Mesenchymal stem cell (in vitro differentiated cells and primary cell): ENCODE data around the gene ATAD1.
A peak's percentile ranks its signal among the peaks of the same experiment; 100 is the strongest.

Experiments used
- DNase-seq: peaks from one replicate; pipeline ENCODE4 v3.0.0-alpha.2; 2013
- H2AFZ ChIP-seq: one replicate; pipeline ENCODE4 v1.6.1; 2013; ENCODE audit warnings: low read depth, mild to moderate bottlenecking, control low read depth, inconsistent platforms, low read length, moderate library complexity
- H2AK5ac ChIP-seq: 2 replicates; pipeline ENCODE4 v1.6.1; 2013; ENCODE audit warnings: low read length, moderate library complexity, mild to moderate bottlenecking, inconsistent platforms; ENCODE audit not compliant: severe bottlenecking
- H2BK120ac ChIP-seq: one replicate; pipeline ENCODE4 v1.6.1; 2013; ENCODE audit warnings: low read depth, mild to moderate bottlenecking, inconsistent platforms, low read length, moderate library complexity
- H2BK12ac ChIP-seq, 2 experiments: one replicate each; pipeline ENCODE4 v1.6.1; 2013; ENCODE audit warnings: inconsistent platforms in 2 of 2, low read length in 2 of 2, mild to moderate bottlenecking in 2 of 2, moderate library complexity in 2 of 2, control low read depth in 1 of 2
- H2BK15ac ChIP-seq: one replicate; pipeline ENCODE4 v1.6.1; 2013; ENCODE audit warnings: mild to moderate bottlenecking, low read depth, inconsistent platforms; ENCODE audit not compliant: poor library complexity, severe bottlenecking
- H2BK5ac ChIP-seq: 2 replicates; pipeline ENCODE4 v1.6.1; 2013; ENCODE audit warnings: low read depth, mild to moderate bottlenecking, low read length, control low read depth, inconsistent platforms; ENCODE audit not compliant: poor library complexity, severe bottlenecking
- H3K14ac ChIP-seq, 2 experiments: one replicate each; pipeline ENCODE4 v1.6.1; 2013; ENCODE audit warnings: inconsistent platforms in 2 of 2, low read length in 2 of 2, control low read depth in 1 of 2, mild to moderate bottlenecking in 1 of 2, moderate library complexity in 1 of 2
- H3K18ac ChIP-seq, 2 experiments: one replicate each; pipeline ENCODE4 v1.6.1; 2013; ENCODE audit warnings: inconsistent platforms in 2 of 2, low read length in 2 of 2, control low read depth in 1 of 2, low read depth in 1 of 2, mild to moderate bottlenecking in 1 of 2
- H3K23ac ChIP-seq, 2 experiments: one replicate each; pipeline ENCODE4 v1.6.1; 2013; ENCODE audit warnings: inconsistent platforms in 2 of 2, low read length in 2 of 2, mild to moderate bottlenecking in 2 of 2, moderate library complexity in 2 of 2, control low read depth in 1 of 2
- H3K27ac ChIP-seq: 2 replicates; pipeline ENCODE4 v1.5.1; 2013; ENCODE audit warnings: mild to moderate bottlenecking, moderate library complexity, low read length, control low read depth, inconsistent platforms; ENCODE audit not compliant: poor library complexity, severe bottlenecking
- H3K27me3 ChIP-seq, 2 experiments: 2 replicates each; pipeline versions ENCODE4 v1.6.1 to v1.7.0; 2013; ENCODE audit warnings: low read length in 2 of 2, mild to moderate bottlenecking in 2 of 2, moderate library complexity in 2 of 2, control low read depth in 1 of 2, inconsistent platforms in 1 of 2; ENCODE audit not compliant: control insufficient read depth in 1 of 2, insufficient read depth in 1 of 2
- H3K36me3 ChIP-seq, 2 experiments: 2 replicates each; pipeline versions ENCODE4 v1.6.1 to v1.7.0; 2013; ENCODE audit warnings: low read length in 2 of 2, control low read depth in 1 of 2, inconsistent platforms in 1 of 2, low read depth in 1 of 2, mild to moderate bottlenecking in 1 of 2; ENCODE audit not compliant: insufficient read depth in 2 of 2, control insufficient read depth in 1 of 2
- H3K4ac ChIP-seq, 2 experiments: one replicate each; pipeline ENCODE4 v1.6.1; 2013; ENCODE audit warnings: inconsistent platforms in 2 of 2, low read length in 2 of 2, mild to moderate bottlenecking in 2 of 2, moderate library complexity in 2 of 2, control low read depth in 1 of 2, low read depth in 1 of 2
- H3K4me1 ChIP-seq: 2 replicates; pipeline ENCODE4 v1.6.1; 2013; ENCODE audit warnings: low read depth, low read length, control low read depth; ENCODE audit not compliant: control insufficient read depth, insufficient read depth
- H3K4me2 ChIP-seq: 2 replicates; pipeline ENCODE4 v1.6.1; 2013; ENCODE audit warnings: low read length, mild to moderate bottlenecking, inconsistent platforms; ENCODE audit not compliant: poor library complexity, severe bottlenecking
- H3K4me3 ChIP-seq, 2 experiments: 2 replicates each; pipeline versions ENCODE4 v1.5.1 to v1.7.0; 2013; ENCODE audit warnings: low read length in 2 of 2, mild to moderate bottlenecking in 2 of 2, control low read depth in 1 of 2, low read depth in 1 of 2; ENCODE audit not compliant: insufficient read depth in 1 of 2
- H3K79me1 ChIP-seq: replicated peaks from 2 replicates; pipeline ENCODE4 v1.6.1; 2013; ENCODE audit warnings: mild to moderate bottlenecking, control low read depth, low read length, inconsistent platforms; ENCODE audit not compliant: poor library complexity, severe bottlenecking
- H3K9ac ChIP-seq: 2 replicates; pipeline ENCODE4 v1.7.0; 2013; ENCODE audit warnings: mild to moderate bottlenecking, low read length, moderate library complexity
- H3K9me3 ChIP-seq: 2 replicates; pipeline ENCODE4 v1.7.0; 2013; ENCODE audit warnings: mild to moderate bottlenecking, low read length; ENCODE audit not compliant: control insufficient read depth
- H4K8ac ChIP-seq: one replicate; pipeline ENCODE4 v1.6.1; 2013; ENCODE audit warnings: inconsistent platforms, mild to moderate bottlenecking, low read length, moderate library complexity
- H4K91ac ChIP-seq: one replicate; pipeline ENCODE4 v1.6.1; 2013; ENCODE audit warnings: mild to moderate bottlenecking, low read length, inconsistent platforms
- WGBS: methylation state at CpG from one replicate; pipeline ENCODE4 v1.1.7; 2013; ENCODE audit warnings: mixed read lengths; 5-methylcytosine and 5-hydroxymethylcytosine counted together

ATAD1 gene

GRCh38 chr10:87767253-87767652, 50.8 kb downstream of the ATAD1 start:
- Histone ChIP-seq H3K27ac (peak overlapping the region; percentile 51), H2BK12ac (no peak overlapping the region), H2BK15ac (no peak overlapping the region), H3K36me3 (peaks cover 10 to 57% of the 10 kb centered on the region in 2 experiments), H3K9ac (no peak overlapping the region), H3K27me3 (no peaks in the 10 kb centered on the region), H3K4me1 (peaks cover 10% of the 10 kb centered on the region), H4K91ac (peak overlapping the region; percentile 39), H3K14ac (no peak overlapping the region), H3K18ac (no peak overlapping the region), H3K79me1 (peaks cover 18% of the 10 kb centered on the region), H4K8ac (no peak overlapping the region), H2AK5ac (no peak overlapping the region), H2BK120ac (no peak overlapping the region), H2AFZ (no peak overlapping the region), H3K4me2 (no peak overlapping the region), H3K4ac (no peak overlapping the region), H3K4me3 (no peak overlapping the region), H3K23ac (no peak overlapping the region), H3K9me3 (peaks cover 8% of the 10 kb centered on the region), H2BK5ac (no peak overlapping the region)
- 84% methylated on average over 4 of the region's 5 CpGs for WGBS
- DNase-seq: no peak

- no peak overlapping the region for H2BK120ac ChIP-seq
- no peak overlapping the region for H3K18ac ChIP-seq
- no peak overlapping the region for H3K27ac ChIP-seq
- H3K9ac ChIP-seq: no peak overlapping the region
- H3K9me3 ChIP-seq: peaks cover 8% of the 10 kb centered on the region
- no peak overlapping the region for H4K91ac ChIP-seq
- H3K4me3 ChIP-seq: no peak overlapping the region
- no peak overlapping the region for H2BK12ac ChIP-seq
- H3K4ac ChIP-seq: no peak overlapping the region
- H3K23ac ChIP-seq: no peak overlapping the region
- no peak overlapping the region for H2BK5ac ChIP-seq
- H2AK5ac ChIP-seq: no peak overlapping the region
- H4K8ac ChIP-seq: no peak overlapping the region
- peaks cover 16% of the 10 kb centered on the region for H3K79me1 ChIP-seq
- H3K27me3 ChIP-seq: no peaks in the 10 kb centered on the region
- peaks cover 10 to 56% of the 10 kb centered on the region in 2 experiments for H3K36me3 ChIP-seq
- H2AFZ ChIP-seq: no peak overlapping the region
- H3K4me2 ChIP-seq: no peak overlapping the region
- peaks cover 12% of the 10 kb centered on the region for H3K4me1 ChIP-seq
- no peak overlapping the region for H3K14ac ChIP-seq
- WGBS: 63% methylated on average over 3 of the region's 5 CpGs
- H2BK15ac ChIP-seq: no peak overlapping the region
- DNase-seq: no peak
Observed at GRCh38 chr10:87765666-87766376, 52.2 kb downstream of the ATAD1 start.

- Histone ChIP-seq H3K9ac (no peak overlapping the region), H3K27ac (no peak overlapping the region), H3K4me1 (peaks cover 8% of the 10 kb centered on the region), H4K91ac (no peak overlapping the region), H3K23ac (no peak overlapping the region), H2BK12ac (no peak overlapping the region), H2AK5ac (no peak overlapping the region), H2BK120ac (no peak overlapping the region), H3K4me2 (no peak overlapping the region), H2AFZ (no peak overlapping the region), H3K18ac (no peak overlapping the region), H3K27me3 (no peaks in the 10 kb centered on the region), H2BK15ac (no peak overlapping the region), H3K4ac (no peak overlapping the region), H3K4me3 (no peak overlapping the region), H3K79me1 (peaks cover 18% of the 10 kb centered on the region), H2BK5ac (no peak overlapping the region), H3K36me3 (peaks cover 10 to 50% of the 10 kb centered on the region in 2 experiments), H4K8ac (no peak overlapping the region), H3K14ac (no peak overlapping the region), H3K9me3 (peaks cover 8% of the 10 kb centered on the region)
- no peak for DNase-seq
- 89% methylated on average over 11 of the region's 13 CpGs for WGBS
Observed at GRCh38 chr10:87764072-87764934, 53.7 kb downstream of the ATAD1 start.
